Endodermal cell (in vitro differentiated cells): ENCODE measurements around the gene UGT1A1. TPM values are rescaled to one million over a fixed set of nuclear protein-coding genes. Genes with fewer than 3 reads are reported as not detected.

Experiments used
- DNase-seq: peaks from one replicate; pipeline ENCODE4 v3.0.0-alpha.2; 2017
- H3K27ac ChIP-seq: 2 replicates; pipeline ENCODE4 v1.5.1; 2013; ENCODE audit warnings: mild to moderate bottlenecking, low read depth, low read length, moderate library complexity
- H3K27me3 ChIP-seq: 2 replicates; pipeline ENCODE4 v1.6.1; 2013; ENCODE audit warnings: mild to moderate bottlenecking, low read length, moderate library complexity; ENCODE audit not compliant: insufficient read depth, control insufficient read depth, poor library complexity, severe bottlenecking
- H3K36me3 ChIP-seq: 2 replicates; pipeline ENCODE4 v1.7.0; 2013; ENCODE audit warnings: mild to moderate bottlenecking, low read length, moderate library complexity; ENCODE audit not compliant: control insufficient read depth, insufficient read depth
- H3K4me1 ChIP-seq: one replicate; pipeline ENCODE4 v1.7.0; 2013; ENCODE audit warnings: low read length; ENCODE audit not compliant: control insufficient read depth, insufficient read depth
- H3K4me3 ChIP-seq: 2 replicates; pipeline ENCODE4 v1.5.1; 2013; ENCODE audit warnings: mild to moderate bottlenecking, low read length, moderate library complexity
- H3K9ac ChIP-seq: 2 replicates; pipeline ENCODE4 v1.6.1; 2013; ENCODE audit warnings: mild to moderate bottlenecking, low read length, moderate library complexity; ENCODE audit not compliant: poor library complexity, severe bottlenecking; ENCODE audit errors: extremely low read depth
- H3K9me3 ChIP-seq: 2 replicates; pipeline ENCODE4 v1.6.1; 2013; ENCODE audit warnings: mild to moderate bottlenecking, low read length, moderate library complexity; ENCODE audit not compliant: control insufficient read depth
- H3K27ac Mint-ChIP-seq: 2 replicates; pipeline ENCODE4 v1.8.0; 2020; ENCODE audit warnings: mixed read lengths
- H3K27me3 Mint-ChIP-seq: 2 replicates; pipeline ENCODE4 v1.8.0; 2021; ENCODE audit warnings: mild to moderate bottlenecking, mixed read lengths; ENCODE audit not compliant: insufficient read depth
- H3K36me3 Mint-ChIP-seq: 2 replicates; pipeline ENCODE4 v1.8.0; 2020; ENCODE audit warnings: low read depth, mixed read lengths
- H3K4me1 Mint-ChIP-seq: 2 replicates; pipeline ENCODE4 v1.8.0; 2020; ENCODE audit warnings: mixed read lengths
- H3K4me3 Mint-ChIP-seq: 2 replicates; pipeline ENCODE4 v1.8.0; 2020; ENCODE audit warnings: mild to moderate bottlenecking, moderate library complexity, mixed read lengths
- H3K9me3 Mint-ChIP-seq: 2 replicates; pipeline ENCODE4 v1.8.0; 2020; ENCODE audit warnings: mild to moderate bottlenecking, mixed read lengths
- WGBS, 2 experiments: methylation state at CpG; one replicate each; pipeline versions ENCODE4 v1.1.5 to v1.1.7; 2013; ENCODE audit warnings: missing lambda C conversion rate in 2 of 2, mixed read lengths in 1 of 2; ENCODE audit not compliant: insufficient coverage in 1 of 2, insufficient read length in 1 of 2; 5-methylcytosine and 5-hydroxymethylcytosine counted together
- total RNA-seq, 2 donors: library from RNA; stranded (reverse); fragmentation: NEBNext Ultra II Directional in 1 of 2; extraction: Animal tissue kit (Norgen Biotek cat#: 25700) in 1 of 2; gene quantifications; 2 replicates in 1 of 2; 3 replicates in 1 of 2; pipeline ENCODE4 v1.2.1, GENCODE V29; 2021
- TF ChIP-seq, protein P1 (sequence below): fragments of 200-600 bp; sonication (generic); conservative IDR thresholded peaks from 2 replicates; pipeline ENCODE4 v1.5.0; 2021; ENCODE audit warnings: antibody characterized with exemption, mild to moderate bottlenecking

UGT1A1 gene
- total RNA-seq, 2 donors from 2014 or later = not detected

GRCh38 chr2:233818639-233819621 lies 58.9 kb downstream of the UGT1A1 start:
- Histone ChIP-seq H3K4me1 (no peaks in the 10 kb centered on the region), H3K36me3 (no peaks in the 10 kb centered on the region), H3K9me3 (no peaks in the 10 kb centered on the region), H3K4me3 (no peak overlapping the region), H3K9ac (no peak overlapping the region), H3K27ac (no peak overlapping the region), H3K27me3 (no peaks in the 10 kb centered on the region)
- TF ChIP-seq, protein P1, sequence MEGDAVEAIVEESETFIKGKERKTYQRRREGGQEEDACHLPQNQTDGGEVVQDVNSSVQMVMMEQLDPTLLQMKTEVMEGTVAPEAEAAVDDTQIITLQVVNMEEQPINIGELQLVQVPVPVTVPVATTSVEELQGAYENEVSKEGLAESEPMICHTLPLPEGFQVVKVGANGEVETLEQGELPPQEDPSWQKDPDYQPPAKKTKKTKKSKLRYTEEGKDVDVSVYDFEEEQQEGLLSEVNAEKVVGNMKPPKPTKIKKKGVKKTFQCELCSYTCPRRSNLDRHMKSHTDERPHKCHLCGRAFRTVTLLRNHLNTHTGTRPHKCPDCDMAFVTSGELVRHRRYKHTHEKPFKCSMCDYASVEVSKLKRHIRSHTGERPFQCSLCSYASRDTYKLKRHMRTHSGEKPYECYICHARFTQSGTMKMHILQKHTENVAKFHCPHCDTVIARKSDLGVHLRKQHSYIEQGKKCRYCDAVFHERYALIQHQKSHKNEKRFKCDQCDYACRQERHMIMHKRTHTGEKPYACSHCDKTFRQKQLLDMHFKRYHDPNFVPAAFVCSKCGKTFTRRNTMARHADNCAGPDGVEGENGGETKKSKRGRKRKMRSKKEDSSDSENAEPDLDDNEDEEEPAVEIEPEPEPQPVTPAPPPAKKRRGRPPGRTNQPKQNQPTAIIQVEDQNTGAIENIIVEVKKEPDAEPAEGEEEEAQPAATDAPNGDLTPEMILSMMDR = no peak
- Mint-ChIP-seq H3K27ac (no peak overlapping the region), H3K4me1 (no peaks in the 10 kb centered on the region), H3K27me3 (no peaks in the 10 kb centered on the region), H3K36me3 (no peaks in the 10 kb centered on the region), H3K9me3 (no peaks in the 10 kb centered on the region), H3K4me3 (no peak overlapping the region)
- WGBS, 2 experiments = 71 to 80% methylated on average over 9 to 17 of the region's 17 CpGs
- DNase-seq = peak; percentile 31

DNA sequence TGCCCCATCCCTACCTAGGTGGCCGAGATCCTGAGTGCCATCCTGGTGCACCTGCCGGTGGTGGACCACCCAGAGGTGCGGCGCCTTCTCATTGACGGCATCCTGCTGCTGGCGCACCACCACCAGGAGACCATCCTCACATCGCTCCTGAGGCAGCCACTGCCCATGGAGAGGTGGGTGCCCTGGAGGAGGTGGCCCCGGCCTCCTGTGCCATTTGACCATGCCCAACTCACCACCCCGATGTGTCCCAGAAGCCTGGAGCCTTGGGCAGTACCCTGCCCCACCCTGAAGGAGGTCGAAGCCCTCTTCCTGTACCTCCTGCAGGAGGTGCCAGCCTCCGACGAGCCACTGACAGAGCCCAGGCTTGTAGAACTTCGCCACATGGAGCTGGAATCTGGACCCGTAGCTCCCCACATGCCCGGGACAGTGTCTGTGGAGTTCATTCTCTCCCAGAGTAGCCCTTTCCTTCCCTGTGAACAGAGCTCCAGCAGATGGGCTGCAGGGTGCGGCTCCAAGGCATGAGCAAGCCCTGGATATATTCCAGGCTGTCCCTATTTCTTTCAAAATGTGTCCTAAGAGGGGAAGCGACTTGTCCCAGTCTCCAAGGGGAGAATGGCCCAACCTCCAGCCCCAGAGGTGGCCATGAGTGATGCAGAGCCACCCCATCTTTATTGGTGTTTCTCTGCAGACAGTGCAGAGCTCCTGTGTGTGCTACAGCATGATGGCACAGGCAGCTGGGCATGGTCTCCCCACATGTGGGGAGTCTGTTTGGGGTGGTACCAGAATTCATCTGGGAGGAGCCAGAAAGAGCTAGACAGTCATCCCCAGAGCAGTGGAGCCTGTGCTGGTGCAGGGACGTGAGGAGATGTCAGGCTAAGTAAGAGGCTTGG lies 60.1 kb downstream of the UGT1A1 start:
- no peak overlapping the region for H3K4me3 ChIP-seq
- 89 to 94% methylated on average over 9 to 18 of the region's 18 CpGs for WGBS, 2 experiments
- peak; percentile 36 for DNase-seq
- no peaks in the 10 kb centered on the region for H3K36me3 ChIP-seq
- no peaks in the 10 kb centered on the region for H3K9me3 ChIP-seq
- no peaks in the 10 kb centered on the region for H3K27me3 ChIP-seq
- Mint-ChIP-seq H3K36me3 (no peaks in the 10 kb centered on the region), H3K4me1 (peaks cover 4% of the 10 kb centered on the region), H3K27ac (peak overlapping the region; percentile 5), H3K27me3 (no peaks in the 10 kb centered on the region), H3K9me3 (no peaks in the 10 kb centered on the region), H3K4me3 (no peak overlapping the region)
- TF ChIP-seq, protein P1 = no peak
- H3K27ac ChIP-seq = no peak overlapping the region
- no peak overlapping the region for H3K9ac ChIP-seq
- H3K4me1 ChIP-seq = no peaks in the 10 kb centered on the region

DNA sequence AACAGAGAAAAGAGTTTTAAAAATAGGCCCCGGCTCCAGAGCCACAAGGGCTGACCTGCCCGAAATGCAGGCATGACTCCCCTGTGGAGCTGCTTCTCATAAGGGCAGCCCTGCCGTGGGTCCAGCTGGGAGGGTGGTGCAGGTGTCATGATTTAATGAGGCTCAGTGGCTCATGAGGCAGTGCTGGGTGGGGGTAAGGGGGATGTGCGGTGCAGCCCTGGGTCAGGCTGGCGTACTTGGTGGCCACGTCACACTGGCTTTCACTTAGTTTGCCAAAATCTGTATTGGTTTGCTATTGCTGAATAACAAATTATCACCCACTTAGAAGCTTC lies 60.7 kb downstream of the UGT1A1 start:
- no peak overlapping the region for H3K9ac ChIP-seq
- Mint-ChIP-seq H3K4me3 (no peak overlapping the region), H3K4me1 (peaks cover 7% of the 10 kb centered on the region), H3K27ac (no peak overlapping the region), H3K36me3 (no peaks in the 10 kb centered on the region), H3K27me3 (no peaks in the 10 kb centered on the region), H3K9me3 (peaks cover 2% of the 10 kb centered on the region)
- H3K4me3 ChIP-seq = no peak overlapping the region
- TF ChIP-seq, protein P1 = no peak
- no peaks in the 10 kb centered on the region for H3K9me3 ChIP-seq
- no peaks in the 10 kb centered on the region for H3K36me3 ChIP-seq
- H3K4me1 ChIP-seq = no peaks in the 10 kb centered on the region
- peak; percentile 34 for DNase-seq
- H3K27ac ChIP-seq = no peak overlapping the region
- WGBS, 2 experiments = 90% methylated on average over 4 to 6 of the region's 6 CpGs
- no peaks in the 10 kb centered on the region for H3K27me3 ChIP-seq
